GM19372 (cell line): ENCODE measurements around the gene TREX2.
A peak's percentile ranks its signal among the peaks of the same experiment; 100 is the strongest.

Experiments
- ATAC-seq: cut with Tn5 transposase; IDR thresholded peaks from one replicate; pipeline ENCODE4 v1.9.1; 2021; ENCODE audit warnings: mild to moderate bottlenecking, low read depth, moderate library complexity; ENCODE audit not compliant: unreplicated experiment

The TREX2 gene

DNA sequence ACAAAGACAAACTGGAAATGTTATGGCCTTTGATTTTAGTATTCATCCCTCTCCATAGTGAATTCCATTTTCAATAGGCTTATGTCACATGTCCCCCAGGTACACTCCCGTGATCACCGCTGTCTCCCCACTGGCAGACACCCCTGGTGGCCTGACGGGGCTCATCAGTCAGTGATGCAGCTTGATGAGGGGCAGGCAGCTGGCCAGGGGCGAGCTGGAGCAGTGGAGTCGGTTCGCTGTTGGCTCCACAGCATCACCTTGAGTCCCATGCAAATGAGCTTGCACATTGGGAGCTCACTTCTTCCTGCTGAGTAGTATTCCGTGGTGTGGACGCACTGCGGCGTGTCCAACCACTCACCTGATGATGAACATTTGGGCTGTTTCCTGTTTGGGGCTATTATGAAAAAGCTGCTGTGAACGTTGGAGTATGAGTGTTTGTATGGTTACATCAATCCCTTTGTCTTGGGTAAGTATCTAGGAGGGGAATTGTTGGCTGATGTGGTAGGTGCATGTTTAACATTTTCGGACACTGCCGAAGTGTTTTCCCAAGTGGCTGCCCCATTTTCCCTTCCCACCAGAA lies 5.2 kb downstream of the TREX2 start:
- ATAC-seq = no peak

DNA sequence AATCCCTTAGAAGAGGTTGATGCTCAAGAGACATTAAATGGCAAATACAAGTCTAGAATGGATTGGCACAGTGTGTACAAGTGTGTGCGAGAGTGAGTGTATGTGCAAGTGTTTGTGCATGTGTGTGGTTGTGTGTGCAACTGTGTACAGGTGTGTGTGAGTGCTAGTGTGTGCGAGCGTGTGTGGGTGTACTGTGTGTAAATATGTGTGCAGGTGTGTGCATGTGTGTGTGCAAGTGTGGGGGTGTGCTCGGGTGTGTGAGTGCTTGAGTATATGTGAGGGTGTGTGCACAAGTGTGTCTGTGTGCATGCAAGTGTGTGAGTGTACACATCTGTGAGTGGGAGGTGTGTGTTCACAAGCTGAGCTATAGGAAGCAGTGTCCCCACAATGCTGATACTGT lies 5.9 kb downstream of the TREX2 start:
- ATAC-seq = no peak

DNA sequence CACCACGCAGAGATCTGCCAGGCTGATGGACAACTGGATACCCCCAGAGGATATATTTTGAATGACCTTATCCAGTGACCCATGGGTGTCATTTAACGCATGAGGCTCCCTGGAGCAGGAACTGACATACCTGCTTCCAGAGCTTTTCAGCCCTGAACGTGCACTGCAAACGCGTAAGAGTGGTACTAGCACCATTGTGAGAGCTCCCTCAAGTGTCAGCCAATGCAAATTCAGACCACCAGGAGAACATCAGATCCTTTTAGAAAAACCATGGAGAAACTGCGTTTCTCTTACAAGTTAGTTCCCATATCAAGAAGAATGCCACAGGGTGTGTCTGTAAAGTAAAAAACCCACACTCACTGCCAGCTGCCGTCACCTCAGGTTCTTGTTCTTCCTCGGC lies 7.3 kb downstream of the TREX2 start:
- no peak for ATAC-seq

DNA sequence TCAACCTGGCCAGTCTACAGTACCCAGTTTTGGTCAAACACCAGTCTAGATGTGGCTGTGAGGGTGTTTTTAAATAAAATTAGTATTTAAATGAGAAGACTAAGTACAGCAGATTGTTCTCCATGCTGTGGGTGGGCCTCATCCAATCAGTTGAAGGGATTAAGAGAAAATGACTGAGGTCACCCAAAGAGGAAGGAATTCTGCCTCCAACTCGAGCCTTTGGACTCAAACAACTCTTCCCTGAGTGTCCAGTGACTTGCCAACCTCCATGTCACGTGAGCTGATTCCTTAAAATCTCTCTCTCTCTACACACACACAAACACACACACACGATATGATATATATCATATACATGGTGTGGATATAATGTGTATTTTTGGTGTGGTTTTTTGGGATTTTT lies 10.0 kb downstream of the TREX2 start:
- ATAC-seq = no peak

- ATAC-seq = no peak
Observed at GRCh38 chrX:153434801-153435200, 11.1 kb downstream of the TREX2 start.

DNA sequence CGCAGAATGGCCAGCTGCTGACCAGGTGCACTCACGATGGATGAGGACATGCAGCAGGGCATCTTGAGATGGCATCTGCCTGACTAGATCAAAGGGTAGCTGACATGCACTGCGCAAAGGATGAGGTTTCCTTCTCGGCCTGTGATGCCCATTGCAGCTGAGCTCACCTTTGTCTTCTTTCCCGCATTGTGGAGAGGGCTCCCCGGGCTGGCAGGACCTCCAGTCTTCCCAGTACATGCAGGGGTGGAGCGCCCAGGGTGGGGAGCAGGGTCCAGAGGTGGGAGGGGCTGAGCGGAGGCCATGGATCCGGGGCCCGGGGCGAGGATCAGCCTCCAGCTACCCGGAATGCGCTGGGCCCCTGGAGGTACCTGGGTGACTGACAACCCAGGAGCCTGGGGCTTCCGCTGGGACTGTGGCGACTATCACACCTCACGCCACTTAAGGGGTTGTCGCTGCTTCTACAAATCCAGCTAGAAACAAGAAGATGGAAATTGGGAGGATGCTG lies 12.0 kb downstream of the TREX2 start:
- ATAC-seq = no peak

DNA sequence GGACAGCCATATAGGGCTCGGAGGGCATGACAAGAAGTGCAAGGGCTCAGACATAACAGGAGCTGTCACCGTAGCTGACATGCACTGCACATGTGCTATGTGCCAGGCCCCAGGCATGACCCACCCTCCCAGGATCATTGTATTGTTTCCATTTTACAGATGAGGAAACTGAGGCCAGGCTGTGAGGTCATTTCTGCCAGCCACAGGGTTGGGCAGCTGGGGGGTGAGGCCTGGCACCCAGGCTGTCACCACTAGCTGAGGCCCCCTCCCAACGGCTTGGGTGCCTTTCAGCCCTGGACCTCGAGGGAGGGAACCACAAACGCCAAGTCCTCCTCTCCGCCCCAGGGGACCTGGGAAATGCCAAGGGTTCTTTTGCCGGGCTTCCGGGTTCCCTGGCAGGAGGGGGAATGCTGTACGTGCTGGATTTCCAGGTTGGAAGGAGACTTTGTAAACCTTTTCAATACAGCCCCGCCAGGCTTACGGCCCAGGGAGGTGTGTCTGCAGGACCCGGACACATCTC lies 12.6 kb downstream of the TREX2 start:
- no peak for ATAC-seq

DNA sequence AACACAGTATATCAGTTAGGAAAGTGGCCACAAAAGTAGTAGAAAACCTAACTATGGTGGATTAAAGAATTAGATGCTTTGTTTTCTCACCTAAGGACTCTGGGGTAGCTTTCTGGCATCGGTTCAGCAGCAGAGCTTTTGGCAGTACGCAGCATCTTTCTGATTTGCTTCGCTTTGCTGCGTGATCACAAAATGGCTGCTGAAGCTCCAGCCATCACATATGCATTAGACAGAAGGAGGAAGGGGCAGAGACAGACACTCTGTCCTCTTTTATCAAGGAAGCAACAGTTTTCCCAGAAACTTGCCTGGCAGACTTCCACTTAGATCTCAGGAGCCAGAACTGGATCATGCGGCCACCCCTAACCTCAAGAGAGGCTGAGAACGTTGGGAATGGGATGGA lies 15.1 kb downstream of the TREX2 start:
- ATAC-seq = no peak

- no peak for ATAC-seq
Observed at GRCh38 chrX:153426204-153426603, 19.7 kb downstream of the TREX2 start.

GRCh38 chrX:153423652-153424051 lies 22.2 kb downstream of the TREX2 start:
- ATAC-seq = no peak

DNA sequence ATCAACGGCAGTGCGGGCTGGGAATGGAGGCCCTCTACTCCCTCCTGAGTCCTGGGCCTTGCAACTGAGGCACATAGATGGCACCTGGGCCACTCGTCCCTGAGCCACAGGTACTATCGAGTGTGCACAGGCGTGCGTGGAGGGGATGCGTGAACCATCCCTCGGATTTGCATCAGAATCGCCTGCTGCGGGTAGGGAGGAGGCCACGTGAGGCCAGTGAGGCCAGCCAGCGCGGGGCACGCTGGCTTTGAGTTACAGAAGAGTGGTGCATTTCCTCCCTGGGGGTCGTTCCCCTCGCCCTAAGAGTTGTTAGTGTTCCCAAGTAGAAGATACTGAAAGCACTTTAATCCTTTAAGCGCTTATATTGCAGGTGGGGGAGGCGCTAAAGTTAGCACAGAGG lies 24.0 kb downstream of the TREX2 start:
- ATAC-seq = no peak

GRCh38 chrX:153420851-153421599 lies 24.8 kb downstream of the TREX2 start:
- no peak for ATAC-seq

- no peak for ATAC-seq
Observed at GRCh38 chrX:153417637-153418036, 28.2 kb downstream of the TREX2 start.

DNA sequence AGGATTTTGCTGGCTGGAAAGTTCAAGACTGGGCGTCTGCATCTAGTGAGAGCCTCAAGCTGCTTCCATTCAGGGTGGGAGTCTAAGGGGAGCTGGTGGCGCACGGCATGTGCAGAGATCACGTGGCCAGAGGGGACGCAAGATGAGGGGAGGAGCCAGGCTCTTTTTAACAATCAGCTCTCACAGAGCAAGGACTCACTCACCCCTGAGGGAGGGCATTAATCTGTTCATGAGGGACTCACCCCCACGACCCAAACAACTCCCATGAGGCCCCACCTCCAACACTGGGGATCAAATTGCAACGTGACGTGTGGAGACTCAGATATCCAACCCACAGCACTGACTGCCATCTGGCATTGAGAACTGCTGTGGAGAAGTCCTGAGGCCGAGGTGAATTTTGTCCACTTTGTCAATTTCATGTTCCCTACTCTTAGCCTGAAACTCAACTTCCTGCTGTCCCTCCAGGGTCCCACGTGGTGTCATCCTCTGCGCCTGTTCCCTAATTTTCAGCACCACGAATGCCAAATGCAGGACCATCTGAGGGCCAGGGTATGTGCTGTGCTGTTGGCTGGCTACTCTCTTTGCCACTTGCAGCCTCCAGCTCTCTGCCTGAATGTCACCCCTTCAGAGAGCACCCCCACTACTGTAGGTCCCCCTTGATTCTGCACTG lies 28.9 kb downstream of the TREX2 start:
- ATAC-seq = no peak

- ATAC-seq = no peak
Observed at GRCh38 chrX:153414856-153415510, 30.9 kb downstream of the TREX2 start.

DNA sequence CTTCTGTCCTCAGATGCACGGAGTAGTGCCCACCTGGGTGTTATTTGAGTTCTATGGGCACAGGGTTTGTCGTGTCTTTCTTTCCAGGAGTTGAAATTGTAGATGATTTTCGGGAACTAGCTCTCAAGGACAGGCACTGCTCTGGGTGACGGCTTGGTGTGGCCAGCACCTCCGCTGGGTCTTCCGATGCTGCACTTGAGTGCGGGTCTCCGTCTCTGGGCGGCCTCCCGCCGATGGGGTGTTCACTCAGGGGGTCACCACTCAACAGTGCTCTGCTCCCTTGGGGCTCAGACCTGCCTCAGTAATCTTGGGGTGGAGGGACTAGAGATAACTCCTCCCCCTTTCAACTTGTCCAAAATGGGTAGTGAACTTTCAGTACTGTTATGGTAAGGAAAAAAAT lies 32.1 kb downstream of the TREX2 start:
- ATAC-seq = no peak

DNA sequence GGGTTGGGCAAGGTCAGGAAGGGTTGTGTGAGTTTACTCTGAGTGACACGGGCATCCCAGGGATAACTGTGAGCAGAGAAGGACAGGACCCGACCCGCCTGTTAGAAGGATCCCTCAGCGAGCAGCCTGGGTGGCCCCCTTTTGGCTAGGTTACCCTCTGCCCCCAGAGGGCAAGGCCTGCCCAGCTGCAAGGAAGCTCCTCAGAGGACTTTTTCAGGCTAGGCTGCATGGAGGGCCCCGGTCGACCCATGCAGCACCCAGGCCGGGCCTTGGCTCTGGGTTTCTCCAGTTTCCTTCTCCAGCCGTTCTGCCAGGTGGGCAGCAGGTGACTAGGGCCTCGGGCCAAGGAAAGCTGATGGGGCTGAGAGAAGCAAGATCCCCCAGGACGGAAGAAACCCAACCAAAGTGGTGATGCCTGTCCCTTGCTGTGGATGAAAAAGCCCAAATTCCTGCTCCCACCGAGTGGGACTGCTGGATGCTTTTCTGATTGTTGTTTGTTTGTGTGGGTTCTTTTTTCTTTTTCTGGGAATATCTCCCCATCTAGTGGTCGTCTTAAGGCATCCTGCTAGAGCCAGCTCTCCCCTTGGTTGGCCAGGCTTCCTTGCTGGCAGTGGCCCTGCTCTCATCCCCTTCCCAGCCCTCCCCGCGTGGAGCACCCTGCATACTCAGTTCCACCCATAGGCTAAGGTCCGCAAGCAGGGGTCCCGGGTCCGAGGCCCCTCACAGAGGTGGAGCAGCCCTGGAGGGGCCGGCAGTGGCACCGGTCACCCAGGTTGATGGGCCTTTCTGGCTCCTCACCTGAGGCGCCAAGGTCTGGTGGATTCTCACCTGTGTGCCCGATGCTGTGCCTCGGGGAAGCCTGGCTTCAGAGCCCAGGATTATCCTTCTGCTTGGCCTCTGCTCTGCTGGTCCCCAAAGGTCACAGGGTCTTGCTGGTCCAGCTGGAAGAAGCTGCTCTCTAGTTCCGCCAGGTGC lies 32.8 kb downstream of the TREX2 start:
- no peak for ATAC-seq

DNA sequence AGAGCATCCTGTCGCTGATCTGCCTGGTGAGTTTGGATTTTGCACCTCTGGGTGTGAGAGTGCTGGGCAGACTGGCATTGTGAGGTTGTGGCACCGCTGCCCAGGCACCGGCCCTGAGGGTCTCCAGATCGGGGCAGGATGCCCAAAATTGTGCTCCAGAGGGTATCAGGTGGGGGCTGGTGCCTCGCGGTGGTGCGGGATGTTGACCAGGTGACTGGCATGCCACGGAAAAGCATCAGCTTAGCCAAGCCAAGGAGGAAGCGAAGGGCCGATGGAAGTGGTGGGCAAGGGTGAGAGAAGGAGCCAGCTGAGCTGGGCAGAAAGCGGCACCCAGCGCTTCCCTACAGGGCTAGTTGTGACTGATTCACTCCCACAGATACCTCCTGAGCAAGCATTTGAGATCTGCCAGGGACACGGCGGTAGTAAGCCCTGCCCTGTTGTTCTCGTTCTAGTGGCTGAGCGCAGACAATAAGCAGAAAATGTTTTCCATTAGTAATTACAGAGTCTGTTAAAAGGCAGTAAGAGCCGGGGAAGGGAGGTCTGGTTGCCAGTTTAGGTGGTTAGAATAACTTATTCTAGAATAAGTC lies 33.8 kb downstream of the TREX2 start:
- ATAC-seq = no peak

DNA sequence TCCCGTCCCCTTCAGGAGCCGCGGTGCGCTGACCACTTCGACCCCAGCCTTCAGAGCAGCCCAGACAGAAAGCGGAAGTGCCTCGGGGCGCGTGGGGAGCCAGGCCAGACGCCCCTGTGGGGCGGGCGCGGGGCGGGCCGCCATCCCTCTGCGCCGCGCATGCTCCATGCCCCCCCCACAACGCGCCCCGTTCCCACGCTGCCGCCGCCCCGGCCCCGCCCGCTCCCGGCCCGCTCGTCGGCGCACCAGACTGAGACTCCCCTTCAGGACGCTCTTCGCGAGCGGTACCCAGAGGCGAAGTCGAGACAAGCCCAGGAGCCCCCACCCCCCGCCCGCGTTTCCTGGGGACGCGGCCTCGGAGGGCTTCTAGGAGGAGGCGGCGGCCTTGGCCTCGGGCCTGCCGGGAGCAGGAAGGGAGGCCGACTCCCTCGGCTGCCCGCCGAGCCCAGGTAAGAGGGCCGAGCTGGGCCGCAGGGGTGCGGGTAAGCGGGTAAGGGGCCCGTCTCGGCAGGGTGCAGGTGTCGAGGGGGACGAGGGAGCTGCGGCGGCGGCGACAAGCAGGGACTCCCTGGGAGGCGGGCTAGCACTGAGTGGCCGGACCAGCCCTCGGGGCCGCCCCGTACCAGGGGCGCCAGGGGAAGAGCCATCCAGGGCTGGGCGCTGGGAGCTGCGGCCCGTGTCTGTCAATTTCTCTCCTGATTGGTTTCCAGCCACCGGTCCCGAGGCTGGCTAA lies 34.4 kb downstream of the TREX2 start, which contains the start of gene ZFP92:
ZFP92 (plus strand) TSS at position 218 of the 733 bp plus-strand sequence. CDS start 6,851 bp downstream, outside the sequence.
- ATAC-seq = peak; percentile 66
